Thymus (tissue), 11 donors: ENCODE results near the gene CLIP1. TPM values are rescaled to one million over a fixed set of nuclear protein-coding genes. Genes with fewer than 3 reads are reported as not detected.
"Not testable (repeated sequence)": the region's sequence is repeated elsewhere in the genome, so short reads cannot be mapped to it uniquely, and the experiment has no call there.

Source experiments
- DNase-seq, 9 donors: peaks; one replicate each; pipeline ENCODE4 v3.0.0-alpha.2; 2013; ENCODE audit warnings: low spot score in 9 of 9, low read depth in 6 of 9, missing footprints in 1 of 9
- H3K27ac ChIP-seq, 2 donors: one replicate each; pipeline ENCODE4 v1.5.1; 2013; ENCODE audit warnings: control low read depth in 1 of 2, low read depth in 1 of 2, low read length in 1 of 2, mild to moderate bottlenecking in 1 of 2, moderate library complexity in 1 of 2
- H3K27me3 ChIP-seq, 2 donors: one replicate each; pipeline ENCODE4 v1.5.1; 2013; ENCODE audit warnings: low read length in 1 of 2; ENCODE audit not compliant: control insufficient read depth in 2 of 2, insufficient read depth in 1 of 2
- H3K36me3 ChIP-seq, 2 donors: one replicate each; pipeline ENCODE4 v1.5.1; 2013; ENCODE audit warnings: low read length in 1 of 2, mild to moderate bottlenecking in 1 of 2, moderate library complexity in 1 of 2; ENCODE audit not compliant: control insufficient read depth in 2 of 2, insufficient read depth in 2 of 2
- H3K4me1 ChIP-seq, 2 donors: one replicate each; pipeline ENCODE4 v1.5.1; 2013; ENCODE audit warnings: low read length in 2 of 2; ENCODE audit not compliant: control insufficient read depth in 2 of 2, insufficient read depth in 2 of 2
- H3K4me3 ChIP-seq, 2 donors: one replicate each; pipeline ENCODE4 v1.5.1; 2013; ENCODE audit warnings: low read length in 2 of 2, control low read depth in 1 of 2, mild to moderate bottlenecking in 1 of 2
- H3K9me3 ChIP-seq, 2 donors: one replicate each; pipeline ENCODE4 v1.5.1; 2013; ENCODE audit warnings: low read length in 1 of 2, mild to moderate bottlenecking in 1 of 2; ENCODE audit not compliant: control insufficient read depth in 2 of 2, insufficient read depth in 1 of 2
- WGBS: extraction: QIAGEN DNeasy Blood & Tissue Kit; methylation state at CpG from one replicate; pipeline ENCODE4 v1.1.7; 2013; 5-methylcytosine and 5-hydroxymethylcytosine counted together
- polyA plus RNA-seq: library from polyadenylated mRNA; stranded (reverse); fragments of 200-250 nt; gene quantifications from one replicate; pipeline ENCODE4 v1.2.3, GENCODE V29; 2013
- total RNA-seq: library from RNA; stranded (reverse); fragments of 120-200 nt; gene quantifications from one replicate; pipeline ENCODE4 v1.2.4, GENCODE V29; 2013
- donor health status: healthy.

CLIP1 gene
- total and polyA plus RNA-seq, 2 donors: 18.4 to 26.7 TPM

- peaks cover 7 to 23% of the 10 kb centered on the region in 2 donors for H3K4me1 ChIP-seq
- H3K4me3 ChIP-seq: no peak overlapping the region
- DNase-seq: no peak
- peak overlapping the region in 1 of 2 donors; percentile 18 for H3K27ac ChIP-seq
- H3K27me3 ChIP-seq: peaks cover 6 to 20% of the 10 kb centered on the region in 2 donors
- H3K36me3 ChIP-seq: no peaks in the 10 kb centered on the region
- WGBS: 89% methylated on average over 17 of the region's 17 CpGs
- H3K9me3 ChIP-seq: peaks cover 0 to 5% of the 10 kb centered on the region in 2 donors
Observed at GRCh38 chr12:122420471-122421162, 1.9 kb downstream of the CLIP1 start.

GRCh38 chr12:122419094-122419493 lies 3.4 kb downstream of the CLIP1 start:
- not testable (repeated sequence) for H3K27ac ChIP-seq, DNase-seq, H3K4me3 ChIP-seq, H3K36me3 ChIP-seq, H3K9me3 ChIP-seq
- Histone ChIP-seq H3K27me3 (peaks cover 6 to 20% of the 10 kb centered on the region in 2 donors), H3K4me1 (peaks cover 7 to 23% of the 10 kb centered on the region in 2 donors)
- 97% methylated on average over 3 of the region's 3 CpGs for WGBS

- not testable (repeated sequence) for H3K27ac ChIP-seq, H3K4me1 ChIP-seq, H3K36me3 ChIP-seq, H3K9me3 ChIP-seq, H3K4me3 ChIP-seq, DNase-seq, H3K27me3 ChIP-seq
- WGBS: 97% methylated on average over 7 of the region's 7 CpGs
Observed at GRCh38 chr12:122415665-122416064, 6.8 kb downstream of the CLIP1 start.

DNA sequence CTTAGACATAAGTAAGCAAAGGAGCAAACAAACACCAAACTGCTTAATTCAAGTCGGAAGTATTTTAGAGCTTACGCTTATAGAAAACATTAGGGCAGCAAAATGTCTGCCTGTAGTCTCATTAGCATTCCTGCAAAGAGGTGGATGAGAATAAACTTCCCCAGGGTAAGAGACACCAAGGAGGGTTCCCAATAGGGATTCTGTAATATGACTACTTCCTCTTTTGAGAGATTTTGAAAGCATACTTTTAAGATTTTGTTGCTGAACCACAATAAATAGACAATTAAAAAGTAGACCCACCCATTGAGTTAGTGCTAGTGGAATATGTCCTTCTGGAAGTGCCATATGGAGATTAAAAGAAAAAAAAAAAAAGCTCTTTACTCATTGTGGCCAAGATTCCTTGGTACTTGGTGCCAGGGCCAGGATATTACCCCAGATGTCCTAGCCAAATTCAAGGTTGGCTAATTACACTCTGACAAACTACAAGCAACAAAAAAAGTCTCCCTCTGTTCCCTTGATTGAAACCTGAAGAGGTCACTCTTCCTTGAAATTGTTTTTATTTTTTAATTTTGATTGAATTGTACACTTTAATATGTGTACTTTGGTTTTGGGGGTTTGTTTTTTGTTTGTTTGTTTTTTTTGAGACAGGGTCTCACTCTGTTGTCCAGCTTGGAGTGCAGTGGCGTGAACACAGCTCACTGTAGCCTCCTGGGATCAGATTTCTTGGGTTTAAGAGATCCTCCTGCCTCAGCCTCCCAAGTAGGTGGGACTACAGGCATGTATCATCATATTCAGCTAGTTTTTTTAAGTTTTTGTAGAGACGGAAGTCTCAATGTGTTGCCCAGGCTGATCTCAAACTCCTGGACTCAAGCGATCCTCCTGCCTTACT lies 8.7 kb downstream of the CLIP1 start:
- no peak overlapping the region for H3K4me3 ChIP-seq
- H3K9me3 ChIP-seq: peaks cover 0 to 4% of the 10 kb centered on the region in 2 donors
- H3K27me3 ChIP-seq: no peaks in the 10 kb centered on the region
- no peak for DNase-seq
- no peak overlapping the region for H3K27ac ChIP-seq
- H3K4me1 ChIP-seq: no peaks in the 10 kb centered on the region
- WGBS: 96% methylated on average over 5 of the region's 5 CpGs
- H3K36me3 ChIP-seq: peaks cover 0 to 4% of the 10 kb centered on the region in 2 donors

DNA sequence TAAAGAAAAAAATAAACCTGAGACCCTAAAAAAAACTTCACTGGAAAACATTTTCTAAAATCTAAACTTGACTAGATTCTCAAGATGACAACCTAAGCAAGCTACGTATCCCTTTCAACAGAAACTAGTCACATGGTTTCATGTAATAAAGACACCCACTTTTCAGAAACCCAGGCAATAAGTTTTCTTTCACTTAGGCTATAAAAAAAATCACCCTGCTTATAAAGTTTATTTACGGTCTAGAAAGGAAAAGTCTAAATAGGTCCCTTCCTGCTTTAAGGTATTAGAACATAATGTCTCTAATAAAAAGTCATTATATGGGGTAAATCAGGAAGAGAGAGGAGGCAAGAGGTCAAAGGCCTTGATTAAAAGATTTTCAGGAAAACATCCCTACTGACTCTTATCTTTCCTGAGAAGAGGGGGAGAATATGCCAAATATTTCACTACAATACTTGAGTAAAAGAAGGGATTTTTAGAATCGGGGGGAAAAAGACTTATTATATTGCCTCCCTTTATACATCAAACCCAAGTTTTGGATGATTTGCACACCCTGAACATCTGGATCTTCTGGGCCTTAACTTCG lies 9.5 kb downstream of the CLIP1 start:
- Histone ChIP-seq H3K4me3 (no peak overlapping the region), H3K4me1 (no peaks in the 10 kb centered on the region), H3K27me3 (no peaks in the 10 kb centered on the region), H3K9me3 (peaks cover 0 to 4% of the 10 kb centered on the region in 2 donors), H3K27ac (no peak overlapping the region), H3K36me3 (peaks cover 0 to 4% of the 10 kb centered on the region in 2 donors)
- WGBS: 91% methylated on average over 4 of the region's 4 CpGs
- DNase-seq: no peak

DNA sequence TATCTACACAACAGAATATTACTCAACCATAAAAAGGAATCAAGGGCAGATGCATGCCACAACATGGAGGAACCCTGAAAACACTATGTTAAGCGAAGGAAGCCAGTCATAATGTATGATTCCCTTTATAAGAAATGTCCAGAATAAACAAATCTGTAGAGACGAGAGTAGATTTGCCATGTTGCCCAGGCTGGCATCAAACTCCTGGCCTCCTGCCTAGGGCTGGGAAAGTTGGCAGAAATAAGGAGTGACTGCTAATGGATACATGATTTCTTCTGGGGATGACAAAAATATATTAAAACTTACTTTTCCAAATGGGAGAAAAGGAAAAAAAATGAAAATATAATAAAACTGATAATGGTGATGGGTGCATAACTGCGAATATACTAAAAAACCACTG lies 10.9 kb downstream of the CLIP1 start:
- 98% methylated on average over 3 of the region's 3 CpGs for WGBS
- DNase-seq: no peak
- Histone ChIP-seq H3K4me1 (no peaks in the 10 kb centered on the region), H3K27me3 (no peaks in the 10 kb centered on the region), H3K27ac (no peak overlapping the region), H3K9me3 (peaks cover 0 to 4% of the 10 kb centered on the region in 2 donors), H3K4me3 (no peak overlapping the region), H3K36me3 (peaks cover 0 to 4% of the 10 kb centered on the region in 2 donors)

DNA sequence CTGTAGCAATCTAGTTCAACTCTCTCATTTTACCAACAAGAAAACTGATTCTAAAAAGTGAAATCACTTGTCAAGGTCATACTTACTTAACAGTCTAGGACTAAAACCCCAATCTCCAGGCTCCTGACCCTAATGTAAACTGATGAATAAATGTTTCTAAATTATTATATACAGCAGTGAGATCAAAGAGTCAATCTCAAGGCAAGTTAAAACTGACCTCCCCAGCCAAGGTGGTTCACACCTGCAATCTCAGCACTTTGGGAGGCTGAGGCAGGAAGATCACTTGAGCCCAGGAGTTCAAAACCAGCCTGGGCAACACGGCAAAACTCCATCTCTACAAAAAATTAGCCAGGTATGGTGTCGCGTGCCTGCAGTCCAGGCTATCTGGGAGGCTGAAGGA lies 15.3 kb downstream of the CLIP1 start:
- Histone ChIP-seq H3K27me3 (no peaks in the 10 kb centered on the region), H3K9me3 (peaks cover 0 to 4% of the 10 kb centered on the region in 2 donors), H3K36me3 (peaks cover 0 to 4% of the 10 kb centered on the region in 2 donors), H3K4me1 (no peaks in the 10 kb centered on the region), H3K4me3 (no peak overlapping the region), H3K27ac (no peak overlapping the region)
- WGBS: 98% methylated on average over 3 of the region's 3 CpGs
- no peak for DNase-seq

DNA sequence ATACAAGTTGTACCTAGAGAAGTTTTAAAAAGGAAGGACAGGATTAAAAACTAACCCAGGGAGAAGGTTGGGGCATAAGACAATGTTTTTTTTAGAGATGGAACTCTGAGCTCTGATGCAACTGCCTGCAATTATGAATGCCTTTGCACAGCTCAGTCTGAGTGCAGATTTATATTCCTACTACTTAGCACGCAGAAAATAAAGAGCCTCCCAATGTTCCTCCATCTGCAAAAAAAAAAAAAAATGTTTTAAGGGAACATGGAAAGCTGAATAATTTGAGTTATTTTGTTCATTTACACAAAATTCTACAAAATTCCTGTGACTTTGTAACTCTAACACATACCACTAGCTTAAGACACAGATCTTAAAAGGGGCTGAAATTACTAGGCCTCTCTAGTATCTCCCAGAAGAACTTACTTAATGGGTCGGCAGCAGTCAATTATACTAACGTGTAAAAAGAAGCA lies 15.7 kb downstream of the CLIP1 start:
- WGBS: 97% methylated on average over 3 of the region's 3 CpGs
- Histone ChIP-seq H3K9me3 (peaks cover 0 to 4% of the 10 kb centered on the region in 2 donors), H3K36me3 (peaks cover 0 to 4% of the 10 kb centered on the region in 2 donors), H3K4me1 (no peaks in the 10 kb centered on the region), H3K4me3 (no peak overlapping the region), H3K27ac (no peak overlapping the region), H3K27me3 (no peaks in the 10 kb centered on the region)
- DNase-seq: no peak

DNA sequence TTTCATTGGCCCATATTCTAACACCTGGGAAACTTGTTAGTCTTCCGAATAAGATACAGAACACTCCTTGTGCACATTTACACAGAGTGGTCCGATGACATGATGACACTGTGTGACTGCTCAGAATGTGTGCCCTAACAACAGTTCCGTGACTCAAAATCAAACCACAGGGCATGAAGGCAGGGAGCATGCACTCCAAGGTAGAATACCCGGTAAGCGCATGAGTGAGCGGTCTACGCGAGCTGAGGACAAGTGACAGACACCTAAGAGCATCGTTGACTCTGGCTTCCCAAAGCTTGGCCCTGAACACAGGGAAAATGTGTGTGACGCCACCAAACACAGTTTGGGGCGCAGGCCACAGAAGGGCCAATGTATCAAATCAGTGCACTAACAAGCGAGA lies 18.6 kb downstream of the CLIP1 start:
- DNase-seq: no peak
- H3K27me3 ChIP-seq: no peaks in the 10 kb centered on the region
- peaks cover 5 to 9% of the 10 kb centered on the region in 2 donors for H3K4me1 ChIP-seq
- no peaks in the 10 kb centered on the region for H3K36me3 ChIP-seq
- no peaks in the 10 kb centered on the region for H3K9me3 ChIP-seq
- WGBS: 96% methylated on average over 12 of the region's 12 CpGs
- H3K27ac ChIP-seq: no peak overlapping the region
- no peak overlapping the region for H3K4me3 ChIP-seq
